NK-92 (cell line): ENCODE data around the gene TP53INP2.
"Not testable (repeated sequence)": the region's sequence is repeated elsewhere in the genome, so short reads cannot be mapped to it uniquely, and the experiment has no call there.

Experiments used
- DNase-seq: peaks from one replicate; lab custom pipeline; 2025; ENCODE audit not compliant: unreplicated experiment; lab: John Stamatoyannopoulos, UW

TP53INP2 gene

DNA sequence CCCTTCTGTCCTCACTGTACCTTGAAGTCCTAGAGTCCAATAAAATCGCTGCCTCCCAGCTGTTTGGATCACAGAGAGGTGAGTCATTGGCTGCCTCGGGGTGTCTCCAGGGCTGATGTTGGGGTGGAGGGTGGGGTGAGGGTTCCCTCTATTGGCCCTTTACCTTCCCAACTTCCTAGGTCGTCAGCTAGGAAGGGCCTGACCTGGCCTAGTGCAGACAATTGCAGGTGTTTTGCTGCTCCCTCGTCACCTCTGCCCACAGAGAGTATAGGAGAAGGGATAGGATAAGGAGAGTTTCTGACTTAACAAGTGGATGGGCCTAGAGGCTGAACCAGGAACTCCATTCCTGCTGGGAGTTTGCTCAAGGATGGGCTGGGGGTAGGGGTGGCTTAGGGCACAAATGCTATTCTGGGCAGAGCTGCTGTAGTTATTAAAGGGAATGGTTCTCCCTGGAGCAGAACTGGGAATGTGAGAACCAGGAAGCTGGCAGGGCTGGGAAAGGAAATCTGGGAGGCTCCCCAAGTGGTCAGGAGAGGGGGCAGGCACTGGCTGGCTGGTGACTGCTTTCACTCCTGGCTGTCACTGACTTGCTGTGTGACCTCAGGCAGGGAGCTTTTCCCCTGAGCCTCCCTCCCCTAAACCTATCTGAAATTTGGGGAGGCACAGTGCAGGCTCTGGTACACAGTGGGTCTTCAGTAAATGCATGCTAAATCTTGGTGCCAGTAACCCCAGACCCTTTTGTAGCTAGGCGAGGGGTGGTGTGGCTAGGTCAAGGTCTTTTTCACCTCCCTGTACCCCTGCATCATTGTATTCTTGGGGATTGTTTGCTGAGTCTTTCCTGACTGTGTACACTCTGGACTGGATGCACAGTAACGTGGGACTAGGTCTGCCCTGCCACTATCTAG lies 1.5 kb downstream of the TP53INP2 start:
- DNase-seq: no peak

DNA sequence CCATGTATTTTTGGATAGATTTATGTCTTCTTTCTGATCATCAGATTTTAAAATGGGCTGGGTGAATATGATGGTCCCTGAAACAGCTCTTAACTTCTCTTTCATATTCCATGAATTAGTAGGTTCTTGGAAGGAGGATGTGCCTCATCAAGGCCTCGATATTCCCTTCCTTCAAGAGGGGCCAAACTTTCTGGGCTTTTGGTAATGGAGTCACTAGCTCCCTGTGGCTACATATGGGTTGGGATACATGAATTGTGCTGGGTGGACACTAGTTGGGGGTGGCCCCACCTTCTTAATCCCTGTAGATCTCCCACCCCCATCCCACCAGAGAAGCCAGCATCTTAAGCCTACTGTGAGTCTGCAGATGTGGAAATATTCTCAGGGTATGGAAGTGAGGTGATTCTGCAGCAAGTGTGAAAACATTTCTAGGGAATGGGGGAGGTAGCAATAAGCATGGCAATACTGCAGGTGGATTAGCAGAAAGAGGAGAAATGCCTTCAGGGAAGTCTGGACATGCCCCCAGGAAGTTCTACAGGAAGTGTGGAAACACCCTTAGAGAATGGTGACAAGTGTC lies 2.2 kb downstream of the TP53INP2 start:
- DNase-seq: no peak

DNA sequence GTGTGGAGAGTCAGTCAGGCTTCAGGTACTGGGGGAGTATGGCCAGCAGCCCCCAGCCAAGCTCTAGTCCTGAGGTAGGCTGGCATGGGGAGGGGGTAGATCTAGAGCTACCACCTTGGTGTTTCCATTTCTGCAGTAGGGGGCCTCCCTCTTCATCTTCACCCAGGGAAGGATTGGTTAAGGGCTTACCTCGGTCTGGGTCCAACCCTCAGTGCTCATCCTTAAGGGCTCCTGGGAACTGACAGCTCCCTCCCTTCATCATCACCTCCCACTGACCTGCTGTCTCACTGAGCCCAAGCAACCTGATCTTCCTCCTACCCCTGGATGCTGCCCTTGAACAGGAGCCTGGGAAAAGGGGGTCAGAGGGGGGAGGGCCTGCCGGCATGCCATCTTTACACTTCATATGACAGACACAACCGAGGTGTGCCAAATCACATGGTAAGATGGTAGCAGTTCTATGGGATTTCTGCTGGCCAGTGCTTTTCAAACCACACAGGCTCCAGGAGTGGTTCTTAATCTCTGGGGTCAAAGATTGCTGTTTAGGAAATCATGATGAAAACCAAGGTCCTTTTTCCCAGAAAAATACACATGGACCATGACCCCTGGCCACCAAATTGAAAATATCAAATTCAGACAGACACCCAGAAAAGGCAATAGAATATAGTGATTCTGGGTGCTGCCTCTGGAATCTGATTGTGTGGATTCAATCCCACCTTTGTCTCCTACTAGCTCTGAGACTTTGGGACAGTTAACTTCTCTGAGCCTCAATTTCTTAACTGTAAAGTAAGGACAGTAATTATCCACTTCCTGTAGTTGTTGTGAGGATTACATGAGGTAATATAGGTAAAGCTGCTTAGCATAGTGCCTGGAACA lies 3.0 kb downstream of the TP53INP2 start:
- DNase-seq: no peak

GRCh38 chr20:34708621-34709043 lies 4.5 kb downstream of the TP53INP2 start:
- DNase-seq: no peak

DNA sequence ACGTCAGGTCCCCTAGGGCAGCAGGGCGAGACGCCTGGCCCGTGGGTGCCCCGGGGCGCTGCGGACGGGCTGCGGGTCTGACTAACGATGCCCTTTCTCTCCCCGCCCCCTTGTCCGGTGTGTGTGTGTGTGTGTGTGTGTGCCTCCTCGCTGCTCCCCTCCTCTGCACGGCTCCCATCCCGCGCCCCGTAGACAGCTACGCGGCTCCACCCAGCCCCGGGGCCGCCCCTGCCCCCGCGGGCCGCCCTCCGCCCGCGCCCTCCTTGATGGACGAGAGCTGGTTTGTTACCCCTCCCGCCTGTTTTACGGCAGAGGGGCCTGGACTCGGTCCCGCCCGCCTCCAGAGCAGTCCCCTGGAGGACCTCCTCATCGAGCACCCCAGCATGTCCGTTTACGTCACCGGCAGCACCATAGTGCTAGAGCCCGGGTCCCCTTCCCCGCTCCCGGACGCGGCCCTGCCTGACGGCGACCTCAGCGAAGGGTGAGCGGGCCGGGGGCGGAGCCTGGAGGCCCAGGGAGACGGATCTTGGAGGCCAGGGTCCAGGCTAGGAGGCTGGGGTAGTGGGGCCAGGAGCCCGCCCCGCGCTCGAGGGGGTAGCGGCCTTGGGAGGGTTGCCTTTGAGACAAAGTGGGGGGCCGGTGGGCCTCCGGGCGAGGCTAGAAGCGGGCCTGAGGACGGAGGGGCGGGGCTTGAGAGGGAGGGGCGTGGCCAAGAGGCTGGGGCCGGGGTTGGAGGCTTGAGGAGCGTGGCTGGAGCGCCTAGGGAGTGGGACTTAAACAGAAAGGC lies 5.1 kb downstream of the TP53INP2 start:
- DNase-seq: no peak

DNA sequence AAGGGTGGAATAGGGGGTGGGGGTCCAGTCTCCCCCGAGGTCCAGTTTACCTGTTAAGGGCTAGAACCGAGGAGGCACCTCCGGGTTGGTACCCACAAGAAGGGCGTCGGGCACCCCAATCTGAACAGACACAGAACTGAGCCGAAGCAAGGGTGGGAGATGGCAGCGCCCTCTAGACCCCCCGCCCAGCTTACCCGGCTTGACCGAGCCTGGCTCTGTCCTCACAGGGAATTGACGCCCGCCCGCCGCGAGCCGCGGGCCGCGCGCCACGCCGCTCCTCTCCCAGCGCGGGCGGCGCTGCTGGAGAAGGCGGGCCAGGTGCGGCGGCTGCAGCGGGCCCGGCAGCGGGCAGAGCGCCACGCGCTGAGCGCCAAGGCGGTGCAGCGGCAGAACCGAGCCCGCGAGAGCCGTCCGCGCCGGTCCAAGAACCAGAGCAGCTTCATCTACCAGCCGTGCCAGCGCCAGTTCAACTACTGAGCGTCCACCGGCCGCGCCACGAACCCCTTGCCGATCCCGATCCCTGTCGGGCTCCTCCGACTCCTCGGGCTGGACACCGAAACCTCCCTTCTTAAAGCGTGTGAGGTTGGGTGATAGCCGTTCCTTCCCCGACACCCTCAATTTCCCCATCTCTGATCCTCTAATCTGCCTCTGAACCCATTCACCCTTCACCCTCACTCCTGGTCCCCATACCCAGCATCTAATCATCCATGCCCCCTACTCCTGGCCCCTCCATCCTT lies 5.9 kb downstream of the TP53INP2 start:
- DNase-seq: no peak

- no peak for DNase-seq
Observed at GRCh38 chr20:34710568-34710839, 6.4 kb downstream of the TP53INP2 start.

DNA sequence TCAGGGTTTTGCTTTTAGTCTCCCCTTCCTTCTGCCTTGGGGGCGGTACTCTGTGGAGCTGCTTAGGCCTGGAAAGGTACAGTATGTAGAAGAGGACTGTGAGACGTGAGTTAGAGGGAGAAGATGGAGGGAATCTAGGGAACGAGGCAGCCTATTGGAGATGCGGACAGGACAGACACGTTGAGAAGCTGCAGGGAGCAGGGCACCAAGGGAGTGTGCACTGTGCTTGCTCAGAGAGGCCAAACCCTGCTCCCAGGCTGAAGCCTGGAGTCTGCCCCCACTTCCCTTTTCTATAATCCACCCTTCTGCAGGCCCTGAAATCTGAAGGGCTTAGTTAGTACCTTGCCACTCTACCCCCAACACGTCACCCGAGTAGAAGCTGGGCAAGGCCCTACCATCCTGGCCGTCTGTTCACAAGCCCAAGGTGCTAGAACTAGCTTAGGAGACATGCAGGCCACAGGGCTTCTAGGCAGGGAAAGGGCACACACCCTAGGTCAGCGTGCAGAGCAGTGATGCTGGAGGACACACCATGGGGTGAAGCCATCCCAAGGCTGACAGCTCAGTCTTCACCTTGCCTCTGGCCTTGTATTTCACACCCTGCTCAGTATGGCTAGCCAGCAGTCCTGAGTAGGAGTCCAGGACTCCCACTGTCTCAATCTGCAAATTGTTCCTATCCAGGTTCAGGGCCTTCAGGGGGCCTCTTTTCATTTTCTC lies 6.9 kb downstream of the TP53INP2 start:
- DNase-seq: no peak

- DNase-seq: no peak
Observed at GRCh38 chr20:34711813-34712430, 7.8 kb downstream of the TP53INP2 start.

DNA sequence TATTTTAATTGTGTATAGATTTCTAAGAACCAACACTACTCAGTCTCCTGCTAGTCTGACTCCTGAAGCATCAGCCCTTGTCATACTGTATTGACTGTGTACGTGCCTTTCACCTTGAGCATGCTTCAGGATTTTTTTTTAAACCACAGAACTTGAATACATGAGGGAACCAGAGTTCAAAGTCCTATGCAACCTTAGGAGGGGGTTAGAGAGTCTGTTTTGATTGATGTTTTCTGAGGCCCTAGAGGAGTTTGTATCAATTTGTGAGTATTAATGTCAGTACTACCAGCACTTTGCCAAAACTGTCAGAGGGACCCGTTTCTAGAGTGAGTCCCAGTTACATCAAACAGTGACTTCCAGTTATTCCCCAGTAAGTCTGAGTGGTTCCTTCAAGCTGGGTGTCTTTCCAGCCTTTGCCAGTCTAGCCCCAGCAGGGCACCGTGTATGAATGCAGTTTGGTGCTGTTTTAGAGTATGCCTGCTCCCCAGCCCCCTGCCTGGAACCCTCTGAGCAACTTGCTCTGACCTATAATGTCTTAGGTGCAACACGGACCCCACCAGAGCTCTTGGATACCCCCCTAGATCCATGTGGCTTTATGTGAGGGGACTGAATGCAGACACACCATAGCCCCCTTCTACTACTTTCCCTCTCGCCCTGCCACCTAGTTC lies 8.5 kb downstream of the TP53INP2 start:
- no peak for DNase-seq

GRCh38 chr20:34713194-34713943 lies 9.2 kb downstream of the TP53INP2 start:
- no peak for DNase-seq

- not testable (repeated sequence) for DNase-seq
Observed at GRCh38 chr20:34713944-34714515, 9.9 kb downstream of the TP53INP2 start.

- no peak for DNase-seq
Observed at GRCh38 chr20:34715384-34715783, 11.2 kb downstream of the TP53INP2 start.

DNA sequence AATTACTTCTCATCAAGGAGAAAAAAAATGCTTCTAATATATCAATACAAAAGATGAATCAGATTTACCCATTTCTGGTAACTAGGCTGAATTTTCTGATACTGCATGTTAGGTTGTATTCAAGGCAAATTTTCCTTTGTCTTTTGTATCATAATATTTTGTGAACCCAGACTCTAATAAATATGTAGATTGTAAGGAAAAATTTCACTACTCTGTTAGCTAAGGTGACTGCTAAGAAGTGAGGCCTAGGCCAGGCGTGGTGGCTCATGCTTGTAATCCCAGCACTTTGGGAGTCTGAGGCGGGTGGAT lies 12.7 kb downstream of the TP53INP2 start:
- DNase-seq: no peak

- no peak for DNase-seq
Observed at GRCh38 chr20:34717230-34718095, 13.3 kb downstream of the TP53INP2 start.

- DNase-seq: not testable (repeated sequence)
Observed at GRCh38 chr20:34719242-34720017, 15.3 kb downstream of the TP53INP2 start.
